A549 treated with GW870086 at 1 μM for 4 hours (cell line): ENCODE data around the gene TMEM74B. TPM values are rescaled to one million over a fixed set of nuclear protein-coding genes. Genes with fewer than 3 reads are reported as not detected.

Experiments used
- total RNA-seq: library from RNA; stranded (reverse); fragments of 200-300 nt; extraction: Qiagen RNA extraction; gene quantifications from 5 replicates; pipeline ENCODE4 v1.2.3, GENCODE V29; 2022; ENCODE audit warnings: low read depth

Gene TMEM74B
- 1.9 to 3.7 TPM (median 3.3 TPM) in 5 replicates for total RNA-seq

GRCh38 chr20:1184638-1185315, at the start of gene TMEM74B:
TSS of gene TMEM74B (minus strand) at chr20:1184981. CDS start at chr20:1183801, 1,180 bp downstream.

DNA sequence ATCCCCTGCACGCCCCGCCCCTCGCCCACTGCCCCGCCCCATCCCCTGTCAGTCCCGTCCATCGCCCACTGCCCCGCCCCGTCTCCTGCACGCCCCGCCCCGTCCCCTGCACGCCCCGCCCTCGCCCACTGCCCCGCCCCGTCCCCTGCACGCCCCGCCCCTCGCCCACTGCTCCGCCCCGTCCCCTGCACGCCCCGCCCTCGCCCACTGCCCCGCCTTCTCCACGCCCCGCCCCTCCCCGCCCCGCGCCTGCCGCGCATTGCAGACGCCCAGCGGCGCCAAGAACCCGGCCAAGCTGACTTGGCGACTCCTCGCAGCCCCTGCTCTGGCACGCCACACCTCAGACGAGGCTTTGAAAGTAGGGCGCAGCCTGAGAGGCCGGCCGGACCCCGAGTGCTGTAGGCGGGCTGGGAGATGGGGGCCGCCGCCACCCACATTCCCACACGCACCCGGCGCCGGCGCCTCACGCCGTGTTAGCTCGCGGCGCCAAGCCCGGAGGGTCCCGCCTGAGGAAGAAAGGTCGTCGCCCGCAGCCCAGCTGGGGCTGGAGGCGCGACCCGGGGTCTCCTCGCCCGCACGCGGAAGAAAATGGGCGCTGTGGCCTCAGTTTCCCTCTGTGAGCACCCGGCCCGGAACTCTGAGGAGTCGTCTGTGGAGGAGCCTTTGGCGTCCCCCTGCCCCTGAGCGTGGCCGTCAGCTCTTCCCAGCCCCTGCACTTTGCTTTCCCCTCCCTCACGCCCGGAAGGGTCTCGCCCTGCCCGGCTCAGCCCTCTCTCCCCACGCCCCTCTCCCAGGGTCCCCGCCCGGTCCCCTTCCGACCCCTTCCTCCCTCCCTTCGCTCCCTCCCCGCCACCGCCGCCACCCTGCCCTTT, 41.2 kb upstream of the TMEM74B start, which contains the start of gene RAD21L1:
Gene RAD21L1, plus strand, starts transcription at position 262 of the 872 bp plus-strand sequence. CDS start 2,410 bp downstream, outside the sequence.

GRCh38 chr20:1202762-1203504, 18.2 kb upstream of the TMEM74B start, which contains the start of gene C20orf202:
TSS of gene C20orf202 (plus strand) at chr20:1203454. CDS start at chr20:1203586, 132 bp downstream.

Other genes with a start within 250 kb of the TMEM74B start
- not detected in 5 replicates for gene RSPO4, start 182.7 kb downstream of the TMEM74B start, total RNA-seq
- gene PSMF1, start 66.4 kb downstream of the TMEM74B start, total RNA-seq, result 168 to 242 TPM (median 209 TPM) in 5 replicates
- 0.09 TPM in 1 of 5 replicates, not detected in the others for gene C20orf202, start 18.5 kb upstream of the TMEM74B start, total RNA-seq
- not detected in 5 replicates for gene RAD21L1, start 41.1 kb upstream of the TMEM74B start, total RNA-seq
- gene SNPH, start 81.3 kb upstream of the TMEM74B start, total RNA-seq, result 3.6 to 4.7 TPM (median 4.1 TPM) in 5 replicates
- 1.5 to 2.0 TPM (median 1.5 TPM) in 5 replicates for gene SDCBP2, start 144.2 kb upstream of the TMEM74B start, total RNA-seq
- gene FKBP1A, start 208.1 kb upstream of the TMEM74B start, total RNA-seq, result 461 to 542 TPM (median 514 TPM) in 5 replicates